HepG2 (cell line): Measurements from ENCODE around the gene TTLL1. TPM values are rescaled to one million over a fixed set of nuclear protein-coding genes. Genes with fewer than 3 reads are reported as not detected.
A peak's percentile ranks its signal among the peaks of the same experiment; 100 is the strongest.

ENCODE experiments used
- ADNP ChIP-seq: sonication (generic); formaldehyde crosslinking; IDR thresholded peaks from 2 replicates; pipeline ENCODE4 v1.4.0; 2020; ENCODE audit warnings: missing genetic modification reagents
- ATF4 ChIP-seq, 2 experiments: fragments of 450-650 bp in 1 of 2; sonication (generic) in 1 of 2; formaldehyde crosslinking; IDR thresholded peaks; 2 replicates each; pipeline versions ENCODE4 v1.5.0 to v1.8.0; 2020 to 2022; ENCODE audit warnings: mild to moderate bottlenecking in 1 of 2, missing genetic modification reagents in 1 of 2
- ATF5 ChIP-seq: sonication (generic); formaldehyde crosslinking; IDR thresholded peaks from 2 replicates; pipeline ENCODE4 v1.4.0; 2020; ENCODE audit warnings: mild to moderate bottlenecking, low read depth, missing genetic modification reagents
- BCLAF1 ChIP-seq: fragments of 450-650 bp; IDR thresholded peaks from 2 replicates; pipeline ENCODE4 v1.6.1; 2017; ENCODE audit warnings: mild to moderate bottlenecking
- EHMT2 ChIP-seq: fragments of 200-600 bp; sonication (generic); IDR thresholded peaks from 2 replicates; pipeline ENCODE4 v1.7.0; 2017; ENCODE audit warnings: antibody characterized with exemption, low read depth, low read length, borderline replicate concordance
- FOXP1 ChIP-seq, 2 experiments: fragments of 450-650 bp in 1 of 2; IDR thresholded peaks; 2 replicates each; pipeline ENCODE4 v1.6.1; 2017 to 2018; ENCODE audit warnings: antibody characterized with exemption in 1 of 2
- GABPA ChIP-seq, 2 experiments: IDR thresholded peaks; 2 replicates each; pipeline ENCODE4 v1.6.1; 2011 to 2016; ENCODE audit warnings: low read depth in 2 of 2, low read length in 1 of 2, missing biosample characterization in 1 of 2, missing genetic modification characterization in 1 of 2
- HDAC2 ChIP-seq: sonication (generic); formaldehyde crosslinking; IDR thresholded peaks from 2 replicates; pipeline ENCODE4 v1.4.0; 2020; ENCODE audit warnings: missing genetic modification reagents
- IKZF5 ChIP-seq: IDR thresholded peaks from 2 replicates; pipeline ENCODE4 v1.6.1; 2018; ENCODE audit warnings: missing genetic modification reagents, mild to moderate bottlenecking, missing compliant biosample characterization
- JUN ChIP-seq: sonication (generic); formaldehyde crosslinking; IDR thresholded peaks from 2 replicates; pipeline ENCODE4 v1.4.0; 2020; ENCODE audit warnings: mild to moderate bottlenecking, missing genetic modification reagents
- JUNB ChIP-seq: sonication (generic); formaldehyde crosslinking; IDR thresholded peaks from 2 replicates; pipeline ENCODE4 v1.8.0; 2022; ENCODE audit warnings: missing genetic modification reagents, mild to moderate bottlenecking, borderline replicate concordance
- MXD3 ChIP-seq: IDR thresholded peaks from 2 replicates; pipeline ENCODE4 v1.6.1; 2016; ENCODE audit warnings: mild to moderate bottlenecking, missing biosample characterization, missing genetic modification reagents
- POLR2AphosphoS5 ChIP-seq: IDR thresholded peaks from 2 replicates; pipeline ENCODE4 v1.6.1; 2012; ENCODE audit warnings: low read depth, low read length
- REL ChIP-seq: sonication (generic); formaldehyde crosslinking; conservative IDR thresholded peaks from 2 replicates; pipeline ENCODE4 v1.8.0; 2022; ENCODE audit warnings: mild to moderate bottlenecking, missing genetic modification reagents, moderate library complexity
- RNF219 ChIP-seq: sonication (generic); formaldehyde crosslinking; IDR thresholded peaks from 2 replicates; pipeline ENCODE4 v1.5.0; 2020; ENCODE audit warnings: mild to moderate bottlenecking, missing genetic modification reagents
- RXRB ChIP-seq: IDR thresholded peaks from 2 replicates; pipeline ENCODE4 v1.6.1; 2016; ENCODE audit warnings: borderline replicate concordance, missing genetic modification reagents, missing compliant biosample characterization
- SALL2 ChIP-seq: sonication (generic); formaldehyde crosslinking; IDR thresholded peaks from 2 replicates; pipeline ENCODE4 v1.8.1; 2023; ENCODE audit warnings: mild to moderate bottlenecking, missing genetic modification reagents, inconsistent platforms
- ZFP1 ChIP-seq: IDR thresholded peaks from 2 replicates; pipeline ENCODE4 v1.6.1; 2016
- ZNF691 ChIP-seq: sonication (generic); formaldehyde crosslinking; IDR thresholded peaks from 2 replicates; pipeline ENCODE4 v1.4.0; 2020; ENCODE audit warnings: missing genetic modification reagents, low read depth, mild to moderate bottlenecking, borderline replicate concordance
- ZNF766 ChIP-seq: sonication (generic); formaldehyde crosslinking; IDR thresholded peaks from 2 replicates; pipeline ENCODE4 v1.5.0; 2020; ENCODE audit warnings: missing genetic modification reagents, borderline replicate concordance
- polyA plus RNA-seq, 8 experiments: library from polyadenylated mRNA; depleted of rRNA in 3 of 8; stranded (reverse) in 7 of 8; unstranded in 1 of 8; fragments of >200 nt; fragmentation: Illumina TruSeq in 4 of 8; extraction: Trizol in 4 of 8; gene quantifications; 2 replicates each; pipeline versions ENCODE4 v1.2.1 to v1.2.3, GENCODE V29; 2011 to 2016; ENCODE audit warnings: low read depth in 4 of 8, missing spikeins in 1 of 8, mixed read lengths in 1 of 8; ENCODE audit not compliant: insufficient read depth in 1 of 8
- total RNA-seq, 5 experiments: library from RNA; depleted of rRNA; stranded (reverse); fragments of >200 nt; fragmentation: Illumina TruSeq; extraction: Trizol; gene quantifications; 2 replicates each; pipeline ENCODE4 v1.2.3, GENCODE V29; 2016; ENCODE audit warnings: low read depth in 1 of 5

The TTLL1 gene
- total and polyA plus RNA-seq, 2 of the 13 experiments (the other 11 are each of a cell fraction or from before 2014, with no cell fraction given) = 1.6 to 5.3 TPM

GRCh38 chr22:43090130-43090789 is 1.1 kb upstream of the TTLL1 start (continued):
- TF ChIP-seq ZNF691 (CRISPR knock-in tag) = no peak
- no peak for TF ChIP-seq JUNB (CRISPR knock-in tag)
- TF ChIP-seq ADNP = no peak
- peak; percentile 34; the same call in 1 of the 2 replicates for TF ChIP-seq HDAC2
- TF ChIP-seq JUN (CRISPR knock-in tag) = no peak
- no peak for TF ChIP-seq FOXP1 (IDR thresholded peaks at IDR 0.05)
- no peak for TF ChIP-seq FOXP1 (CRISPR knock-in tag; IDR thresholded peaks at IDR 0.05)
- TF ChIP-seq ZNF766 (CRISPR knock-in tag) = no peak
- no peak for TF ChIP-seq ATF4 (CRISPR knock-in tag; IDR thresholded peaks at IDR 0.05)
- TF ChIP-seq BCLAF1 = no peak
- no peak for TF ChIP-seq POLR2AphosphoS5
- TF ChIP-seq SALL2 (CRISPR knock-in tag) = no peak
- no peak for TF ChIP-seq MXD3 (CRISPR knock-in tag)
- no peak for TF ChIP-seq RNF219 (CRISPR knock-in tag)
- no peak for TF ChIP-seq REL (CRISPR knock-in tag)
- TF ChIP-seq EHMT2 = no peak
- TF ChIP-seq IKZF5 (CRISPR knock-in tag) = no peak
- no peak for TF ChIP-seq ATF5 (CRISPR knock-in tag)
- TF ChIP-seq GABPA (IDR thresholded peaks at IDR 0.05; ENCODE audit: low read depth, low read length) = no peak
- peak; percentile 61 for TF ChIP-seq GABPA (CRISPR knock-in tag; IDR thresholded peaks at IDR 0.05; ENCODE audit: low read depth)
- TF ChIP-seq RXRB (CRISPR knock-in tag) = peak; percentile 16; the same call in 1 of the 2 replicates
- TF ChIP-seq ZFP1 = no peak
